PFSK-1 (cell line): Measurements from ENCODE around the gene NCAM1.

Experiments used
- FOXP2 ChIP-seq: optimal IDR thresholded peaks from 2 replicates; pipeline ENCODE3; 2011; ENCODE audit warnings: borderline replicate concordance, control low read depth, inconsistent platforms; ENCODE audit not compliant: insufficient read depth; ENCODE audit errors: extremely low read length, extremely low read depth
- TAF1 ChIP-seq: IDR thresholded peaks from 2 replicates; pipeline ENCODE4 v1.6.1; 2012; ENCODE audit warnings: low read length, control low read depth, borderline replicate concordance; ENCODE audit not compliant: insufficient read depth

DNA sequence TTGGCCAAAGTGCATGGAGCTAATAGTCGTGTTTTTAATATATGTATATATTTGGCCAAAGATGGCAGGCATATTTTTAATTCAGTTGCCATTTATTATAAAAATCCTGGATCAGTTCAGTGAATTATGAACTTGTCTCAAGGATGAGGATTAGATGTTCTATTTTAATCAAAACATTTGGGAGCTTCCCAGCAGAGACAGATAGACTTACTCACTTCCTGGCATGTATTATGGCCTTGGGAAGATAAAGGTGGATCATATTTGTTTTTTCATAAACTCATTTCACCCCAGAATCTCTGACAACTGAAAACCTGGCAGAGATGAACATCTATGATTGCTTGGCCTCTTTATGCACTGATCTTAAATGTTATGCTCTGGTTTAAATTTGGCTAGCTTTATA lies 148.8 kb downstream of the NCAM1 start:
- TF ChIP-seq FOXP2 (no peak), TAF1 (no peak)
